H1 (cell line): Measurements from ENCODE around the gene TRAPPC3. TPM values are rescaled to one million over a fixed set of nuclear protein-coding genes. Genes with fewer than 3 reads are reported as not detected.

Source experiments
- CHD7 ChIP-seq: fragments of 300-600 bp; sonication (generic); IDR thresholded peaks from 2 replicates; pipeline ENCODE4 v1.7.1; 2012; ENCODE audit warnings: low read length, moderate library complexity, mild to moderate bottlenecking, inconsistent platforms; ENCODE audit not compliant: insufficient replicate concordance
- CTBP2 ChIP-seq: IDR thresholded peaks from 2 replicates; pipeline ENCODE4 v1.7.0; 2011; ENCODE audit warnings: borderline replicate concordance, mild to moderate bottlenecking, moderate library complexity, mixed read lengths, low read length; ENCODE audit not compliant: insufficient read depth, insufficient read length
- JUN ChIP-seq: IDR thresholded peaks from 2 replicates; pipeline ENCODE4 v1.6.1; 2011; ENCODE audit warnings: low read depth, mild to moderate bottlenecking, improper control_type of control experiment, low read length
- KDM1A ChIP-seq: fragments of 200-600, 300-600 bp; sonication (generic); IDR thresholded peaks from 2 replicates; pipeline ENCODE4 v1.7.1; 2016; ENCODE audit warnings: mild to moderate bottlenecking, low read length, borderline replicate concordance
- TCF12 ChIP-seq: IDR thresholded peaks from 2 replicates; pipeline ENCODE4 v1.6.1; 2011; ENCODE audit warnings: low read depth, mild to moderate bottlenecking, low read length
- TEAD4 ChIP-seq: IDR thresholded peaks from 2 replicates; pipeline ENCODE4 v1.6.1; 2012; ENCODE audit warnings: low read depth, low read length, inconsistent platforms, mixed read lengths
- YY1 ChIP-seq: IDR thresholded peaks from 2 replicates; pipeline ENCODE4 v1.6.1; 2011; ENCODE audit warnings: low read depth, mild to moderate bottlenecking, low read length
- polyA plus RNA-seq, 7 experiments: library from polyadenylated mRNA; depleted of rRNA in 3 of 7; stranded (reverse) in 5 of 7; unstranded in 2 of 7; fragments of >200 nt in 5 of 7; fragments of 200-250 nt in 2 of 7; gene quantifications; 1 replicate in 5 of 7; 2 replicates in 1 of 7; 4 replicates in 1 of 7; pipeline versions ENCODE4 v1.2.1 to v1.2.3, GENCODE V29; 2011 to 2013; ENCODE audit warnings: missing spikeins in 2 of 7, mixed read lengths in 2 of 7
- total RNA-seq: library from RNA; stranded (reverse); fragmentation: NEBNext Ultra II Directional; extraction: Animal tissue kit (Norgen Biotek cat#: 25700); gene quantifications from 2 replicates; pipeline ENCODE4 v1.2.1, GENCODE V29; 2021

TRAPPC3 gene
- total and polyA plus RNA-seq, 2 of the 8 experiments (the other 6 are each of a cell fraction or from before 2014, with no cell fraction given): 47.8 to 51.0 TPM

- TF ChIP-seq CHD7 (no peak), KDM1A (no peak), TCF12 (no peak), YY1 (no peak), CTBP2 (no peak), JUN (no peak), TEAD4 (no peak)
Observed at GRCh38 chr1:36092166-36092797, 57.0 kb downstream of the TRAPPC3 start (continued).
